NCI-H146 treated with DMSO at 0.1 percent for 48 hours (cell line): ENCODE measurements around the gene ZNHIT3.

ENCODE experiments used
- DNase-seq: peaks from one replicate; lab custom pipeline; 2025; ENCODE audit not compliant: unreplicated experiment; lab: John Stamatoyannopoulos, UW

ZNHIT3 gene

DNA sequence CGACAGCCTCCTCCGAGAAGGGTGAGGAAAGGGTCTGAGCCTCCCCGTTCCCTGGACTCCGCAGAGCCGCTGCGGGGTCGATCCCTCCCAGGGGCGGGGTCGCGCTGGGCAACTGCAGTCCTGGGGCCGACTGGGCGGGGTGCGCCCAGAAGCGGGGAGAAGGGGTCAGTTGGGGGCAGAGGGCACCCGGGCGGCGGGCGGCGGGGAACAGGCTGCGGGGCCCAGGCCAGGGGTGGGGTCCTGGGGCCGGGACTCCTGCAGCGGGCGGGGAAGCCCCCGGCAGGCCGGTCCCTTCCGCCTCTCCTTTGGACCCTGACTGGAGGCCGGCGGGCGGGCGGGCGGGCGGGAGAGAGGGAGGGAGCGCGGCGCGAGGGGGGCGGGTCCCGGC is 58.6 kb downstream of the ZNHIT3 start:
- no peak for DNase-seq
